Endothelial cell of hepatic sinusoid (primary cell): ENCODE results near the gene FBXO11.
"Not testable (repeated sequence)": the region's sequence is repeated elsewhere in the genome, so short reads cannot be mapped to it uniquely, and the experiment has no call there.

Experiments used
- in situ Hi-C: cut with HindIII; loops from 2 replicates; pipeline ENCODE4 v1.10.0; 2017; ENCODE audit warnings: low sequenced_read_pairs

FBXO11 gene

DNA sequence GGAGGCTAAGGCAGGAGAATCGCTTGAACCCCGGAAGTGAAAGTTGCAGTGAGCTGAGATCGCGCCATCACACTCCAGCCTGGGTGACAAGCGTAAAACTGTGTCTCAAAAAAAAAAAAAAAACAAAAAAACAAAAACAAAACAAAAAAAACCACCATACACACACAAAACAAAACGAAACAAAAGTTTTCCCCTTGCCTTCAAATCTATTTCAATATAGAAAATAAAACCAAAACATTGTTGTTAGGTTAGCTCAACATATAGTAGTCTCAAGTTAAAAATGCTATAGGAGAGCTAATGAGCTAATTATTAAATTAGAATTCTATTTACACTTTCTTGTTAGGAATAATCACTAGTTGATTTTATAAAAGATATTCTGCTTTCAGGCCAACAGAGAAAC, 43.3 kb downstream of the FBXO11 start:
- in situ Hi-C loops, result no loop called here

DNA sequence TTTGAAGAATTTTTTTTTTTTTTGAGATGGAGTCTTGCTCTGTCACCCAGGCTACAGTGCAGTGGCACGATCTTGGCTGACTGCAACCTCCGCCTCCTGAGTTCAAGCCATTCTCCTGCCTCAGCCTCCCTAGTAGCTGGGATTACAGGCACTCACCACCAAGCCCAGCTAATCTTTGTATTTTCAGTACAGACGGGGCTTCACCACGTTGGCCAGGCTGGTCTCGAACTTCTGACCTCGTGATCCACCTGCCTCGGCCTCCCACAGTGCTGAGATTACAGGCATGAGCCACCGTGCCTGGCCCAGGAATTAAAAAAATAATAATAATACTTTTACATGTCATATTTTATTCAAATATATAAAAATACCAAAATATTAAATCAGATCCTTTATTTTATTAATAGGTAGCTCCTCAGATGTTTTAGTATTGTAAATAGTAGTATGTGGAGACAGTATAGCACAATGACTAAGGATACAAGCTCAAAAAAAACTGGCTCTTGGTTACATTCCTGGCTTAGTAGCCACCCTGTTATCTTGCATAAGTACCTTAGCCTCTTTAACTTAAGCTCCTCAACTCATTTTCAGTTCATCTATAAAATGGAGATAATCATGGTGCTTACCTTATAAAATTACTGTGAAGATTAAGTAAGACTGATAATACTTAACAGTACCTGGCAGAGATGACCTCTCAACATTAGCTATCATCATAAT, 53.1 kb downstream of the FBXO11 start:
- in situ Hi-C loops, result not testable (repeated sequence)

DNA sequence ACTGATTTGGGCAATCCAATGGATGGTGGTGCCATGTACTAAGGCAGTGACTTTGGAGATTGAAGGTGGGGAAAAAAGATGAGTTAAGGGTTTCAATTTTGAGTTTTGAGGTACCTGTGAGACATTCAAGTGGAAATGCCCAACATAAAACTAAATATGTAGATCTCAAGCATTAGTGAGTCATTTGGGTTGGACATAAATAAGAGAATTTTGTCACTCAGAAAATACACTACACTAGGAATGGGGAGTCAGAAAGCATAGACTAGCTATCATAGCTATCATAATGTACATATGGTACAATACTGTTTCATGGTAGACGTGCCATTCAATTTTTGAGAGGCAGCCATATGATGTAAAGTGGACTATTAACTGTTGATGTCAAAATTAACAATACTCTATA, 56.1 kb downstream of the FBXO11 start:
- in situ Hi-C loops, result no loop called here

DNA sequence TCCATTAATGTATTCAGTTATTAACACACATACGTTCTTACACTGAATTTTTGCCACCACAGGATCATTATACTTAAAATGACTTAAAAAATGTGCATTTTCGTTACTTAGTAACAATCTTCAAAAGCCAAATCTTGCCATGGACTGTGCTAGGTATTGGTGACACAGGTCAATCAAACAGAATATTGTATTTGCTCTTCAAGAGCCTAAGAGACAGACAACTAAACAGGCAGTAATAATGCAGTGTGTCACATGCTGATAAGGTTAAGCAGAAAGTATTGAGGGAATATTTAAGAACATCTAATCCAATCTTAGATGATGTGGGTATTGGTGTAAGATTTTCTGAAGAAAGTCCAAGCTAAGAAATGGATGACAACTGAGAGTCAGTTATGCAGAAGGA, 56.9 kb downstream of the FBXO11 start:
- in situ Hi-C loops, result loop anchor here (5.0 kb wide), 1 partner anchor 38 kb away; no protein-coding TSS in a partner anchor

DNA sequence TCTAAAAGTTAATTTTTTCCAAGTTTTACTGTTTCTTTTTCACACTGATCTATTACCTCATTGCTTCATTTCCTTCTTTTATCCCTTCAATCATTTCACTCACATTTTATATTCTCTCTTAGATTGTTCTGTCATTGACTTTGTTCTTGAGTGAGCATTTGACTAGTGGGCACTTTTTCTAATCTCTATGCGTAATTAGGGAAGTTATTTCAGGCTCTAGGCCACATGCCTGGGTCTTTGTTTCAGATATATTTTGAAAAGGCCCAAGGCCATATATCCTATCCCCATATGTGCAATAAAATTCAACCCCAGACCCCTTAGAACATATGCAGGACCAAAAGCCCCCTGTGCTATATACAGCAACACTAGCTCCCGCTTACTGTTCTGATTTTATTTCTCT, 62.1 kb downstream of the FBXO11 start:
- in situ Hi-C loops, result no loop called here

DNA sequence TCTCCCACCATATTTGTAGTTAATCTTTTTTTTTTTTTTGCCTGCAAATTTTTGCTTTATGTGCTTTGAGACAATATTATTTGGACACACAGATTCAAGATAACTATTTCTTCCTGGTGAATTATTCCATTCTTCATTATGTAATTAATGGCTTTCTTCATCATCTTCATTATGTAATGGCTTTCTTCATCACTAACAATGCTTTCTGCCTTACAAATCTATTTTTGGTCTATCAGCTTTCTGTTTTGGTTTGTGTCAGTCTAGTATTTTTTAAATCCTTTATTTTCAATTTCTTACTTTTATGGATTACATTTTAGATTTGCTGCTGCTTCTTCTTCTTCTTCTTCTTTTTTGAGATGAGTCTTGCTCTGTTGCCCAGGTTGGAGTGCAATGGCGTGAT, 62.9 kb downstream of the FBXO11 start:
- in situ Hi-C loops, result no loop called here

DNA sequence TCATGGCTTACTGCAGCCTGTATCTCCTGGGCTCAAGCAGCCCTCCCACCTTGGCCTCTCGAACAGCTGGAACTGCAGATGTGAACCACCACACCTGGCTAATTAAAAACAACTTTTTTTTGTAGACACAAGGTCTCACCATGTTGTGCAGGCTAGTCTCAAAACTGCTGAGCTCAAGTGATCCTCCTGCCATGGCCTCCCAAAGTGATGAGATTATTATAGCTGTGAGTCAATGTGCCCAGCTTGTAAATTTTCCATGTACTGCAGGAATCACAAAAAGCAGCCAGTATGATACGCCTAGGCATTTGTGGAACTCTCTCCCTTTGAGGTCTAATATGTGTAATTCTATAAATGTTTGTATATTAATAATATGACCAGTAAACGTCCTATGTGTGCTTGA, 63.5 kb downstream of the FBXO11 start:
- in situ Hi-C loops, result no loop called here

DNA sequence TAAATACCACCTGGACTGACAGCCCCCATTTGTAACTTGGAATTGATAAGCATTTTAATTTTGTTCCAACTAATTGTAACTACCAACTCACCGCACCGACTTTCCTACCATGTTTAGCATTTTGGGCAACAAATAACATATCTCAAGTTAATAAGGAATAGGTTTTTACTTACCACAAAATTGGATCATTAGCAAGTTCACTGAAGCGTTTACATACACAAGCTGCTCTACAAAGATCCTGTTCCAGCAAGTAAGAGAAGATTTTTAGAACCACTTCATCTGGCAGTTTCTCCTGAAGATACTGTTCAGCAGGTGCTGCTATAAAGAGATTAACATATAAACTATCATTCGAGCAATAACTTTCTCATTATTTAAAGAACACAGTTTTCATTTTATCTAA, 67.6 kb downstream of the FBXO11 start:
- in situ Hi-C loops, result no loop called here

DNA sequence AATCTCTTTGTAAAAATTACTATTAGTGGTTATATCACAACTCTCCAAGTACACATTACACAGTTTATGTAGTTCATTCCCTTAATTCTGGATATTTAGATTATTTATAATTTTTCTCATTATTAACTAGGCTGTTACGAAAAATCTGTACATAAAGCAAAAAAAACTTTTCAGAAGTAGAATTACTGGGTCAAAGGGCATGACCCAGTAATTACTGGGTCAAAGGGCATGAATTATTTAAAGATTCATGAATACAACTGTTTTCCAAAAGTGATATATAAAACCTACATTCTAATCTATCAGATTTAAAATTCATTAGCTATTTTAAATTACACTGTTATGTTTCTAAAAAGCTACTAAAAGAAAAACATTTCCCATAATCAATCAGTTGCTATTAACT, 68.0 kb downstream of the FBXO11 start:
- in situ Hi-C loops, result no loop called here

DNA sequence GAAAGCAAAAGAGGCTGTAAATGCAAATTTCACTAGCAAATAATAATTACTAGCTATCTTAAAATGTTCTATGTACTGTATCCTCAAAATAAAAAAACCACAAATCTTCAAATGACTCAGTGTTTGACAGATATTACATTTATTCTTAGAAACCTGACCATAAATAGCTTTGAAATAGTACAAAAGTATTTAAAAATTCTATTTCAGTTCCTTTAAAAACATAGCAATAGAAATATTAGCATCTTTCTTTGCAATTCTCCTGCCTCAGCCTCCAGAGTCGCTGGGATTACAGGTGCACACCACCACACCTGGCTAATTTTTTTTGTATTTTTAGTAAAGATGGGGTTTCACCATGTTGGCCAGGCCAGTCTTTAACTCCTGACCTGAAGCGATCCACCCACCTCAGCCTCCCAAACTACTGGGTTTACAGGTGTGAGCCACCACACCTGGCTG, 72.8 kb downstream of the FBXO11 start:
- in situ Hi-C loops, result no loop called here

DNA sequence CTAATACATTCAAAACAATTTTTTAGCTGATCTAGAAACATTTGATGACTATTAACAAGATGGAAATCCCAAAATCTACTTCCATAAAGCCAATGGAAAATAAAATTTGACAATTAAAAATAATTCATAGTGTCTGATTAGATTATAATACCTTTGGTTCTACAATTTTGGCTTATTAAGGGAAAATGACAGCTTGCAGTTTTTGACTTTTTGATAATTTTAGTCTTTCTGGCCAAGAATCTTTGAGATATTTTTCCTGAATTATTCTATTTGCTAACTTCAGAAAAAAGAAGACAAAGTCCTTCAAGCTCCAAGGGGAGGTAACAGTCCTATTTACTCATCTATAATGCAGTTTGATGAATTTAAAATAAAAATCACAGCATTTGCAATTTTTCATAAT, 83.8 kb downstream of the FBXO11 start:
- in situ Hi-C loops, result loop anchor here (10.0 kb wide), 1 partner anchor 282 kb away; no protein-coding TSS in a partner anchor

DNA sequence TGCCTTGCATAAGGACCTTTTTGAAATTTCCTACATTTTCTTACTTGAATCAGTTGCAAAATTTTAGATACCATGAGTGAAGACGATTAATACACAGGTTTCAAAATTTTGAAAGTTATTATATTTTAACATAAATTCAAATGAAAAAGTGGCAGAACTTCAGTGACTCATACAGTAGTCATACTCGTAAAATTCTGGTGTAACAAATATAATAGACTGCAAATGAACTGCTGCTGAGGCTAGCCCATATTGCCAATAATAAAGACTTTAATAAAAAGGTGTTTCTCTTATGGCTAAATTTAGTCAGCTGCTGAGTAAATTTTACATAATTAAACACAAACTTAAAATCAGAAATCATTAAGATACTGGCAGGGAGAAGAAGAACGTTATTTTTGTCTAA, 86.5 kb downstream of the FBXO11 start:
- in situ Hi-C loops, result loop anchor here (10.0 kb wide), 1 partner anchor 285 kb away; no protein-coding TSS in a partner anchor

DNA sequence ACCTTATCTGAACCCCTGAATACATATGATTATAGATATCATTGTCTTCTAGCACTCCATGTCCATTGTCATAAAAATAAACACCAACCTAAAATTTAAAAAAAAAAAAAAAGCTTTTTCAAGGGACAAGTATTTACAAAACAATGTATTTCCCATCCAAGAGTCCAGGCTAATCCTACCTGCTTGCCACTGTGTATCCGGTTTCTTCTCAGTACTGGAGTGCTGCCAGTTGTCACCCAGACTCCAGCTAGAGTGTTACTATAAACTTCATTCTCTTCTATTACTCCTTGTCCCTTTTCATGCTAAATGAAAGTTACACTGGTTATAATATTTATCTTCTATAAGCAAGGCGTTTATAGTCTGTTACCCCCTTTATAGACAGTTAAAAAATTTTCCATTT, 87.5 kb downstream of the FBXO11 start:
- in situ Hi-C loops, result no loop called here

DNA sequence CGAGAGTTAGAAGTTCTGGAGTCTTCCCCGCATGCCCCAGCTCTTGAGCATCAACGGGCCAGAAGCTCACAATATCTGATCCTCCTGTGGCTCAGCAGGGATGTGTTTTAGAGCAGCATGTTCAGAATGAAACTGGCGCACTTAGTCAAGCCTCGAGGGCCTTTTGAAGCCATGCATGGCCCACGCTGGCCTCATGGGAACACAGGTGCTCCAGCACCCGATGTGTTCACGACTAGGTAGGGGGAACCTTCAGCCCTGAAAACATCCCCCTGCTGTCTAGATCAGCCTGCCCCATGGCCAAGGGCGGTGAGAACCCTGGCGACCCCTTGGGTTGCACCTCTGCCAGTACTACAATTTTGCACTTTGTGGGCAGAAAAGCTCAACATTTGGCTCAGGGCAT, 90.5 kb downstream of the FBXO11 start:
- in situ Hi-C loops, result no loop called here

DNA sequence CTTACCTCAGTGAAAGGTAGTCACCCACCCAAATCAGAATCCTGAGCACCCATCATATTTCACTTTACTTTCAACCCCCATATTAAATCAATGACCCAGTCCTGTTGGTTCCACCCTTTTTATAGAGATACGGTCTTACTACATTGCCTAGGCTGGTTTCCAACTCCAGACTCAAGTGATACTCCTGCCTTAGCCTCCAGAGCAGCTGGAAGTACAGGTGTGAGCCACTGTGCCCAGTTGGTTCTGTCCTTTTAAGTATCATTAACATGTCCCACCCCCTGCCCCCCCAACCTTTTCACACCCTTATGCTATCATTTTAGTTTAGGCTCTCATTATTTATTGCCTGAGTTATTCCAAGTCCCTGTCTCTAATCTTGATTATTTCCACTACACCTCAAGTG, 94.6 kb downstream of the FBXO11 start:
- in situ Hi-C loops, result no loop called here

DNA sequence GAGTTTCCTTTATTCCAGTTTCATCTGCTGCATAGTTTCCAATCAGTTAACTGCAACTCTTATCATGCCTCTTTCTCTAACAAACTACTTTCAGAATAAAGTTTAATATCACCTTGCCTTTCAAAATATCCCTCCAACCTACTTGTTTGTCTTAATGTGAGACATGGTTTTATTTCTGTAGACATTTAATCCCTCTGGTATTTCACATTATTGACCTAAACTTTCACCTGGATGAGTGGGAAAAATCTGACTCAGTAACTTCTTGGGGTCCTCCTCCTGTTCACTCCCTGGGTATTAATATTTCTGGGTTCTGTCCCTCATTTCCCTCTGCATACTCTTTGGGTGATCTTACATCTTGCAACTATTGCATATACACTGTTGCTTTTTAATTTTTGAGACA, 95.4 kb downstream of the FBXO11 start:
- in situ Hi-C loops, result no loop called here

DNA sequence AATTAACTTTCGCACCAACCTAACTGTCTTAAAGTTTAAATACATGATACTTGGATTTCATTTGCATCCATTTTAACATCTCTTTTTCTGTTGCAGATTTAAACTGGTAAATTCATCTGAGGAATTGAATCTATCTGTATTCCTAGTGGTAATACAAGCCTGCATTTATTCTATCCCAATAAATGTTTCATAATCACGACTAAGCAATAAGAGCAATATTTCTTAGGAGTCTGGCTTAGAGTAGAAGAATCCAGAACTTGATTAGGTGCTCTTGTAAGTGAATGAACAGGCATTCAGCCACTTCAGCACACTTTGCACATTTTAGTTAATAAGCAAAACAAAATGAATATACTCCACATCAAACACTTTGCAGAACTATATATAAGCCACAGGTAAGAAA, 96.4 kb downstream of the FBXO11 start:
- in situ Hi-C loops, result no loop called here

DNA sequence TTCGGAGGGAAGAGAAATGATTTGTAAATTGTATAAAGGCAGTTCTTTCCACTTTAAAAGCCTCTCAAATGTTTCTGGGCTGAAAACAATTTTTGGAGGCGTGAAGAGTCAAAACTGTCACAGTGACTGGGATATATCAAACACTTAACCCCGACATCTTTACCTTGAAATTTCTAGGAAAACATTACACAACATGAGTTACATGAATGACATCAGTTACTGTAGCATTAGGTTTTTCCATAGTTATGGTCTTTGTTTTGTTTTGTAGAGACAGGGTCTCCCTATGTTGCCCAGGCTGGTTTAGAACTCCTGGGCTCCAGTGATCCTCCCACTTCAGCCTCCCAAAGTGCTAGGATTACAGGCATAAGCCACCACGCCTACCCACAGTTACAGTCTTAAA, 97.7 kb downstream of the FBXO11 start:
- in situ Hi-C loops, result no loop called here

DNA sequence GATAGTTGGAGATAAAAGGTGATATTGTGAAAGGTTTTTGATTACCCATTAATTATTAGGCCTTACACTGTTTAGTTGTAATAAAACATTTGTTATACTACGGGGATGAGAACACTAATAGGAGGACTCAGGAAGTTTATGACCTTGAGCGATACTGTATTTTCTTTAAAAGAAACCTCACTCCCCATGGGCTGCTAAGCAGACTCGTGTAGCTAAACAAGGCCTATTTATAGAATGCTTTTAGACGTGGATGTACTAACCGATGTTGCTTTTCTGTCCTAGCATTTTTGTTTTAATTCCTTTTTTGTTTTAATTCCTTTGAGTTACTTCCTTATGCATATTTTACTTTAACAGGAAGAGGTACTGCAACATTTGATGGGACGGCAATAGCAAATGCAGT, 100.4 kb downstream of the FBXO11 start:
- in situ Hi-C loops, result no loop called here

DNA sequence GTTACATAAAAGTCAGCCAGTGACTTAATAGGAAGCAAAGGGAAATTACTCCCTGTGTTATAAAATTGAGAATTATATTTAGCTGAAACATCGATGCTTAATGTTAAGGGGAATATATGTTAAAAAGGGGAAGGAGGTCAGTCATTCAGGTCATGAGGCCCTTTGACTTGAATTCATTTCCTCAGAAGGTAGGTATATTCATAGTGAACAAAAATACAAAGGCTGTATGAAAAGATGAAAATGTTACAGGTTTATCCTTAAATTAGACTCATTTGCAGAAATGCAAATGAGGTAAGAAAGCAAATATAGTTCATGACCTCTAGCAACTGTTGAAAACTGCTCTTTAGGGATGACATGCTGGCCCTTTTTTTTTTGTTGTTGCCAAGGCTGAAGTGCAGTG, 102.5 kb downstream of the FBXO11 start:
- in situ Hi-C loops, result no loop called here

DNA sequence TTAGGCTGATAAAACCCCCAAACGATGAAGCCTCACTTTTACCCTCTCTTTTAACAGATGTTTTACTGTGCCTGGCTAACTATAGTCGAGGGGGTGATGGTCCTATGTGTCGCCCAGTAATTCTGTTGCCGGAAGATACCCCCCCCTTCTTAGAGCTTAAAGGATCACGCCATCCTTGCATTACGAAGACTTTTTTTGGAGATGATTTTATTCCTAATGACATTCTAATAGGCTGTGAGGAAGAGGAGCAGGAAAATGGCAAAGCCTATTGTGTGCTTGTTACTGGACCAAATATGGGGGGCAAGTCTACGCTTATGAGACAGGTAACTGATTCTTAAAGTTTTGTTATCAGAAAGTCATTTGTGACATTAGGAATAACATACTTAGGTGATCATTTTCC, 102.9 kb downstream of the FBXO11 start:
- in situ Hi-C loops, result no loop called here

DNA sequence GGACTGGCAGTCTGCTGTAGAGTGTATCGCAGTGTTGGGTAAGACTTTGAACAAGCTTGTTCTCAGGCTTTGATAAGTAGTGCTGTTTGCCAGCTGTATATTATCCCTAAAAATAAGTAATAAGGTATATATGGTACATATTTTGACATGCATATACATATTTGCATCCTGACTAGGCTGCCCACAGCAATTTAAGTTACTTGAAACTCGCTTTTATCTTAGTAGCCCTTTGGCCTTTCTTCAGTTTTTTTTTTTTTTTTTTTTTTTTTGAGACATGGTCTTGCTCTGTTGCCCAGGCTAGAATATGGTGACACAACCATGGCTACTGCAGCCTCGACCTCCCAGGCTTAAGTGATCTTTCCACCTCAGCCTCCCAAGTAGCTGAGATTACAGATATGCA, 105.2 kb downstream of the FBXO11 start:
- in situ Hi-C loops, result no loop called here

DNA sequence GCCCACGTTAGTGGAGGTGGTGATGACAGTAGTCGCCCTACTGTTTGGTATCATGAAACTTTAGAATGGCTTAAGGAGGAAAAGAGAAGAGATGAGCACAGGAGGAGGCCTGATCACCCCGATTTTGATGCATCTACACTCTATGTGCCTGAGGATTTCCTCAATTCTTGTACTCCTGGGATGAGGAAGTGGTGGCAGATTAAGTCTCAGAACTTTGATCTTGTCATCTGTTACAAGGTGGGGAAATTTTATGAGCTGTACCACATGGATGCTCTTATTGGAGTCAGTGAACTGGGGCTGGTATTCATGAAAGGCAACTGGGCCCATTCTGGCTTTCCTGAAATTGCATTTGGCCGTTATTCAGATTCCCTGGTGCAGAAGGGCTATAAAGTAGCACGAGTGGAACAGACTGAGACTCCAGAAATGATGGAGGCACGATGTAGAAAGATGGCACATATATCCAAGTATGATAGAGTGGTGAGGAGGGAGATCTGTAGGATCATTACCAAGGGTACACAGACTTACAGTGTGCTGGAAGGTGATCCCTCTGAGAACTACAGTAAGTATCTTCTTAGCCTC, 107.2 kb downstream of the FBXO11 start:
- in situ Hi-C loops, result no loop called here
